A204.1 (cell line): ENCODE data around the gene BBIP1.
"Not testable (repeated sequence)": the region's sequence is repeated elsewhere in the genome, so short reads cannot be mapped to it uniquely, and the experiment has no call there.

Experiments
- FAIRE-seq: peaks from 2 replicates; lab custom pipeline; 2012; peaks lifted over from hg19 to GRCh38; lab: Jason Lieb, UNC

BBIP1 gene

GRCh38 chr10:110919971-110920881 is 1.2 kb upstream of the BBIP1 start:
- FAIRE-seq = no peak

- no peak for FAIRE-seq
These were observed 460 bp upstream of the BBIP1 start, which contains the start of gene SHOC2 for GRCh38 chr10:110919349-110919931. SHOC2 (plus strand) TSS chr10:110919604; CDS start chr10:110964359, 44,755 bp downstream.

DNA sequence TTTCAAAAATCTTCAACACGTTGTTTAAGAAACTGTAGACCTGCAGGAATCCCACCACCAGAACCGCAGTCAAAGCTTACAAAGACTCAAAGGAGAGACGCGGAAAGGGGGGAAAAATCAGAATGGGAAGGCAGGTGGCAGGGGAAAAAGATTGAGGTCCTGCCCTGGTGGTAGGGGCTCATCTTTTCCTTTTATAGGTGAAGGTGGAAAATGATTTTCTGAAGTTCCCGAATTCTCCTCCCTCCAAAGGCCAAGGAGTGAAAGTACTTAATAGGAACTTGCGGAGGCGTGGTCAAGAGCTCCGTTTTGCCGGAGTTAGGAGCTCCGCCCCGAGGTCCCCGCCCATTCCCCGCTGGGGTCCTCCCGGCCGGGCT is 724 bp downstream of the BBIP1 start:
- FAIRE-seq = peak; percentile 98

DNA sequence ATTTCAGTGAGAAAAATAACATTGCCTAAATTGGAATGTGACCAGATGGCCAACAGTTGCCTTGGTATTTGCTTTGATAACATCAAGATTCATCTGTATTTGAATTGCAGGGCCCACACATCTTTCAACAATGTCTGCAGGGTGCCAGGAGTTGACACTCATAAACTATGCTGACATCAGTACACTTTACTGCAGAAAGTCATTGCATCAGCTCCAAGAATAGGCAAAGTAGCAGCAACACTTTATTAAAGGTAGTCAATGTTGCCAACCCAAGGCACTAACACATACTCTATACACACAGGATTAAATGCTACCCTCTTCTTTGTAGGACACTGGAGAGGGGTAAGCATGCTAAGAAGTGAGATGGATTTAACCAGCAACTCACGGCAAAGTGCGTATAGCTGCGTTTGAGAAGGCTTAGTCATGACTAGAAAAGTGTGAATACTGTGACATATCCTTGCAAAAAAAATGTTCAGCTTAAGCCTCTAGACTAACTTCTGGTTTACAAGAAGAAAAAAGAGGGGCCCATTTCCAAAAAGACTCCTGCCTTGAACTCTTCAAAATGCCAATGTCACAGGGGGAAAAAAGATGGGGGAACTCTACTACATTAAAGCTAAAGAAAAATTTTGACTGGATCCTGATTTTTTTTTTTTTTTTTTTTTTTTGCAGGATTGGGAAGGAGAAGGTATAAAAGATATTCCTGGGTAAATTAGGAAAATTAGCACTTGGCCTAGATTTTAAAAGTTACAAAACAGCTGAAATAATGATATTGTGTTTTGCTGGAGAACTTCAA is 2.2 kb downstream of the BBIP1 start:
- no peak for FAIRE-seq

GRCh38 chr10:110915600-110915999 is 3.4 kb downstream of the BBIP1 start:
- FAIRE-seq = not testable (repeated sequence)

DNA sequence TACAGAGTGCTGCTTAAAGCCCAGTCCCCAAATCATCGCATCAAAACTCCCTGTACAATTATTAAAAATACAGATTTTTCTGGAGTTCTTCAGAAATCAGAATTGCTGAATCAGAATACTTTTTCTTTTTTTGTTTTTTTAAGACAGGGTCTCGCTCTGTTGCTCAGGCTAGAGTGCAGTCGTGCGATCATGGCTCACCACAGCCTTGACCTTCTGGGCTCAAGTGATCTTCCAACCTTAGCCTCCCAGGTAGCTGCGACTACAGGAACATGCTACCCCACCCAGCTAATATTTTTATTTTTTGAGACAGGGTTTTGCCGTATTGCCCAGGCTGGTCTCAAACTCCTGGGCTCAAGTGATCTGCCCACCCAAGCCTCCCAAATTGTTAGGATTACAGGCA is 3.9 kb downstream of the BBIP1 start:
- FAIRE-seq = no peak

DNA sequence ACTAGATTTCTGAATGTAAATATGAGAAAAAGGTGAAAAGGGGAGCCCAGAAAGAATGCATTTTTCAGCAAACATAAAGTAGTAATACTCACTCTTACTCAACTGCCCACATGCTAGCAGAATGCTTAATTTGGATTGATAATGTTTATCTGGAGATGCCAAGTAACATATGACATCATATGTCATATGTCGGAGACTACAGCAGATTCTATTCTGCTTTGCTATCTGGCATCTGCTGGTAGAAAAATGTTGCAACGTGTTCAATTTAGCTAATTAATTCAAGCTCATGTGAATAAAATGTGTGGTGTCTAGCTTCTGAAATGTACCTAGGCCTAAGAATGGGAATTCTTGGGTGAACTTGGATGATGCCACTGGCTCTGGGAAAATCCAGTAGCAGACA is 4.5 kb downstream of the BBIP1 start:
- FAIRE-seq = no peak

- FAIRE-seq = no peak
These were observed 6.6 kb downstream of the BBIP1 start for GRCh38 chr10:110912374-110912773.

GRCh38 chr10:110910138-110910537 is 8.8 kb downstream of the BBIP1 start:
- no peak for FAIRE-seq

DNA sequence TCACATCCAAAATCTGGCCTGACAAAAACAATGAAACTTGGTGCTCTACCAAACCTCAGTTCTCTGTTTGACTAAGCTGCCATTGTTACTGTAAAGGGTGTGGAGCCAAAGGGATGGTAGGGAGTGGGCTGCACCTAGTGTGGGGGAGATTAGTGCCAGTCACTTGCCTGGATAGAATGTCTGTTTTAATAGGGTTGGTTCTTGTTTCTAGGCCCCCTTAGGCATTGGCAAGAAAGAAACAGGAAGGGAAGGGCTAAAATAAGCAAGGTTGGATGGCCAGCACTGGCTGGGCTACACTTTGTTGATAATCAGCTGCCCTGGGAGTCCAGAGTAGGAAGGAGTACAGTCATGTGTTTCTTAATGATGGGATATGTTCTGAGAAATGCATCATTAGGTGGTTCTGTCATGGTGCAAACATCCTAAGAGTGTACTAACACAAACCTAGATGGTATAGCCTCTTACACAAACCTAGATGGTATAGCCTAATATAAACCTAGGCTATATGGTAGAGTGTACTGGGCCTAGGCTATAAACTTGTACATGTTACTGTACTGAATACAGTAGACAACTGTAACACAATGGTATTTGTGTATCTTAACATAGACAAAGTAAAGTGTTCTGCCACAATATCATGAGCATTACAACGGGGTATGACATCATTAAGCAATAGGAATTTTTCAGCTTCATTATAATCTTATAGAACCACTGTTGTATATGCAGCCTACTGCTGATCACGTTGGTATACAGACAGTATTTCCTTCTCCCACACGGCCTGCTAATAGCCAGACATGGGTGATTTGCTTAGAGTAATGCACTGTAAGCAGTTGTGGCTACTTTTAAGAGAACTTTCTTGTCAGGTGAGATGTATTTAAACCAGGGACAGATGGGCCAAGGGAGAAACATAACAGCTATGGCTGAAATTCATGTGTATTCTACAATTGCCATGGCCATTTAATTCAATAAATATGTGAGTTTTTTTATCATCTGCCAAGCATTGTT is 15.4 kb downstream of the BBIP1 start:
- FAIRE-seq = no peak

- FAIRE-seq = no peak
These were observed 16.8 kb downstream of the BBIP1 start for GRCh38 chr10:110901954-110902819.

DNA sequence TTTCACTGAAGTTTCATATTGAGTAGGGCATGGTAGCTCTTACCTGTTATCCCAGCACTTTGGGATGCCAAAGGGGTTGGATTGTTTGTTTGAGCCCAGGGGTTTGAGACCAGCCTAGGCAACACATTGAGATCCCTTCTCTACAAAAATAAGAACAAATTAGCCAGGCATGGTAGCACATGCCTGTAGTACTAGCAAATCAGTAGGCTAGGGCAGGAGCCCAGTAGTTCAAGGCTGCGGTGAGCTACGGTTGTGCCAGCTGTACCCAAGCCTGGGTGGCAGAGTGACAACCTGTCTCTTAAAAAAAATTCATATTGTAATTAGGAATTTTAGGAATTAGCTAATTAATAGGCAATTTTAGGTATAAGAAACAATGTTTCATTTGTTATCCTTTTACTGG is 18.0 kb downstream of the BBIP1 start:
- FAIRE-seq = no peak

- FAIRE-seq = no peak
These were observed 20.6 kb downstream of the BBIP1 start for GRCh38 chr10:110898391-110898790.

GRCh38 chr10:110897184-110897583 is 21.8 kb downstream of the BBIP1 start:
- no peak for FAIRE-seq

DNA sequence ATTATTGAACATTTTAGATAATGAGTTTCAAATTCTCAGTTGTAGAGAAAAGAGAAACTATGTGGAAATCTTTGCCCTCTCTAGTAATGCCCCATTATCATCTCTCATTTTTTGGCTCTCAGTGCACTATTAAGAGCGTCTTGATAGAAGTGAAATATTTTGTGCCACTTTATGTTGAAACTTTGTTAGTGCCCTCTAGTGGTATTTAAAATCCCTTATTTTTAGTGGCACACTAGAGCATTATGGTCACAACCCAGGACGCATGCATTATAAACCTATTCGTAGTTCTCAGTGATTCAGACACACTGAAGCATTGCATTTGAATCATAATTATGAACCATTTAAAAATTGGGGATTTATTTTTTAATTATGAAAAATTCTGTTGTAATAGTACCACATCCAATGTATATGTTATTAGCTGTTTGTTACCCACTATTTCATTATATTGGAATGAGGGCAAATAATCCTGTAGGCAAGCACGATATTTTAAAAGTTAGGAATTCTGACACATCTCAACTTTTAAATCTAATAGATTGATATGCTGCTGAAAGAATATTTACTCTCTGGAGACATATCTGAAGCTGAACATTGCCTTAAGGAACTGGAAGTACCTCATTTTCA is 25.3 kb downstream of the BBIP1 start:
- peak; percentile 98 for FAIRE-seq

DNA sequence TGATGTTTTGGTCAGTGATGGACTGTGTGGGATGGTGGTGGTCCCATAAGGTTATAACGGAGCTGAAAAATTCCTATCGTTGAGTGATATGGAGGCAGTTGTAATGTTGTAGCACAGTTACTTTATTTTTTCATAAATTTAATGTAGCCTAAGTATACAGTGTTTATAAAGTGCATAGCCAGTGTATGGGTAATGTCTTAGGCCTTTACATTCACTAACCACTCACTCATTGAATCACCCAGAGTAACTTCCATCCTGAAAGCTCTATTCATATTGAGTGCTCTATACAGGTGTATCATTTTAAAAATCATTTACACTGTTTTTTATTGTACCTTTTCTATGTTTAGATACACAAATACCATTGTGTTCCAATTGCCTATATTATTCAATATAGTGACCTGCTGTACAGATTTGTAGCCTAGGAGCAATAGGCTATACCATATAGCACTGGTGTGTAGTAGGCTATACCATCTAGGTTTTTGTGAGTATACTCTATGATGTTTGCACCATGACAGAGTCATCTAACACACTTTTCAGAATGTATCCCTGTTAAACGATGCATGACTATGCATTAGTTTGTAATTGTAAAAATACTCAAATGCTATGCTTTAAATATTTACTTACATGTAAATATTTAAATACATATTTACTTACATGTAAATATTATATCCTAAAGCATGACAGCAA is 26.2 kb downstream of the BBIP1 start:
- peak; percentile 46 for FAIRE-seq

DNA sequence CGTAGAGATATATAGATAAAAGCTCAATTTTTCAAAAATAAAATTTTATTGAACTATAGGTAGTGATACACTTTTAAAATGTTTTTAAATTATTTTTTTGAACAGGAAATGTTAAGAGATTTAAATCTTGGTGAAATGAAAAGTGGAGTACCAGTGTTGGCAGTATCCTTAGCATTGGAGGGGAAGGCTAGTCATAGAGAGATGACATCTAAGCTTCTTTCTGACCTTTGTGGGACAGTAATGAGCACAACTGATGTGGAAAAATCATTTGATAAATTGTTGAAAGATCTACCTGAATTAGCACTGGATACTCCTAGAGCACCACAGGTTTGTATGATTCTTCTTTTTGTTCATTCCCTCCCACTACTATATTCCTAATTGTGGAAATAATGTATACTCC is 31.4 kb downstream of the BBIP1 start:
- FAIRE-seq = no peak

DNA sequence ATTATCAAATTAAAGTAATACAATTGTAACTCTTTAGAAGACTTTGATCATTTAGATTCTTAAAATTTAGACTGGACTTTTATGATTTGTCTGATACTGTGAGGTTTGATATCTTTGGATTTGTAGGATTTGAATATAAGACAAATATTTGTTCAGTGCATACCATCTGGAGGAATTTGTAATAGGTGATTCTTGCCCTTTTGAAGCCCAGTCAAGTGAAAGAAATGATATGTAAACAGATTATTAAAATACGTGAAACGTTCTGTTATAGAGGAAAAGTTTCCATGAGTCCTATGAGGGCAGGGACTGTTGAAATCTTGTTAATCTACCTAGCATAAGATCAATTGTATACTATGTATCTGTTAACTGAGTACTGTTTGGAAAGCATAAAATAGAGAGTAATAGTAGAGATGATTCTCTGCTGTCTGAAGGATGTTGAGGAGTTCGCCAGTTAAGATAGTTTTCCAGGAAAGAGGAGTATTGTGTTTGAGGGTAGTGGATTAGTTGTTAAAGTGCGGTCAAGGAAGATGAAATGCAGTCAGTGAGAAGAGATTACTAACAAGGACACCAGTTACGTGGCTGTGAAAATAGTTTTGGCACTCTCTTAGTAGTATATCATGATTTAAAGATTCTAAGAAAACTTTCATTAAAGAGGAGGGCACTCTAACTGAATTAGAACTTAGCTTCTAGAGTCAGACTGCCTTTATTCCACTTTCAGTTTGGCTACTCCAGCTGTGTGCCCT is 32.9 kb downstream of the BBIP1 start:
- FAIRE-seq = peak; percentile 54

- peak; percentile 92 for FAIRE-seq
These were observed 35.1 kb downstream of the BBIP1 start for GRCh38 chr10:110883924-110884323.
